Lower leg skin (tissue), 4 donors: ENCODE data around the gene NTRK3. TPM values are rescaled to one million over a fixed set of nuclear protein-coding genes. Genes with fewer than 3 reads are reported as not detected.

ENCODE experiments used
- DNase-seq, 2 donors: peaks; one replicate each; pipeline ENCODE4 v3.0.0-alpha.2; 2019; ENCODE audit warnings: low spot score in 2 of 2
- H3K4me3 ChIP-seq: fragments of 200-600 bp; sonication (generic); 2 replicates; pipeline ENCODE4 v1.5.1; 2017; ENCODE audit warnings: mild to moderate bottlenecking, low read depth; ENCODE audit not compliant: poor library complexity, severe bottlenecking
- POLR2A ChIP-seq, 2 donors: fragments of 450-650 bp; IDR thresholded peaks; one replicate each; pipeline ENCODE4 v1.6.1; 2016 to 2017; ENCODE audit warnings: antibody characterized with exemption in 2 of 2, mild to moderate bottlenecking in 1 of 2, moderate library complexity in 1 of 2
- WGBS, 2 donors: methylation state at CpG; one replicate each; pipeline ENCODE4 v1.1.5; 2018; 5-methylcytosine and 5-hydroxymethylcytosine counted together
- intact Hi-C: fragments of 100-400 bp; cut with DNase I; formaldehyde crosslinking; loops from one replicate; pipeline ENCODE4 v1.15.0; 2023; ENCODE audit warnings: low total_unique reads
- total RNA-seq, 4 donors: library from RNA; depleted of rRNA; stranded (reverse); fragments of >200 nt; gene quantifications; one replicate each; pipeline ENCODE4 v1.1.0, GENCODE V29; 2016
- TF ChIP-seq, protein P1 (sequence below), 3 donors: fragments of 450-650 bp; IDR thresholded peaks; one replicate each; pipeline ENCODE4 v1.5.1; 2016; ENCODE audit warnings: antibody characterized with exemption in 3 of 3, mild to moderate bottlenecking in 3 of 3, moderate library complexity in 2 of 3

The NTRK3 gene
- total RNA-seq, 4 donors from 2014 or later = 0.97 to 5.4 (median 4.4) TPM

DNA sequence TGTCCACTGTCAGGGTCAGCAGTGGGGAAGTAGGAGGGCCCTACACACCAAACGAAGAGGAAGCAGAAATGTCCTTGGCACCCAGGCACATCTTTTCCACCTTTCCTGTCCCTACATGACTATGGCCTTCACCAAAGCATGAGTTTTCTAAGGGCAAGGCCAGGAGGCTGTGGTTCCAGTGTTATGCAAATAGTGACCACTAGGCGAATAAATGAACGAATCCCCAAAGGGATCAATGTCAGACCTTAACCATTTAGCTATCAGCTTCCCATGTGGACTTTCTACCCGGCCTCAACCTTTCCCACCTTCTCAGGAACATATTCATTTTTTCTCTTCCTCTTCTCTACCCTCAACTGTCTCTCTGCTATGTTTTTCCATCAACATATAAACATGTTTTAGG is 63.1 kb downstream of the NTRK3 start:
- no peak overlapping the region for H3K4me3 ChIP-seq
- DNase-seq = no peak
- 72 to 85% methylated on average over 4 of the region's 4 CpGs for WGBS, 2 donors
- intact Hi-C loops = no loop called here
- TF ChIP-seq POLR2A (IDR thresholded peaks at IDR 0.05) = no peak
- TF ChIP-seq, protein P1, sequence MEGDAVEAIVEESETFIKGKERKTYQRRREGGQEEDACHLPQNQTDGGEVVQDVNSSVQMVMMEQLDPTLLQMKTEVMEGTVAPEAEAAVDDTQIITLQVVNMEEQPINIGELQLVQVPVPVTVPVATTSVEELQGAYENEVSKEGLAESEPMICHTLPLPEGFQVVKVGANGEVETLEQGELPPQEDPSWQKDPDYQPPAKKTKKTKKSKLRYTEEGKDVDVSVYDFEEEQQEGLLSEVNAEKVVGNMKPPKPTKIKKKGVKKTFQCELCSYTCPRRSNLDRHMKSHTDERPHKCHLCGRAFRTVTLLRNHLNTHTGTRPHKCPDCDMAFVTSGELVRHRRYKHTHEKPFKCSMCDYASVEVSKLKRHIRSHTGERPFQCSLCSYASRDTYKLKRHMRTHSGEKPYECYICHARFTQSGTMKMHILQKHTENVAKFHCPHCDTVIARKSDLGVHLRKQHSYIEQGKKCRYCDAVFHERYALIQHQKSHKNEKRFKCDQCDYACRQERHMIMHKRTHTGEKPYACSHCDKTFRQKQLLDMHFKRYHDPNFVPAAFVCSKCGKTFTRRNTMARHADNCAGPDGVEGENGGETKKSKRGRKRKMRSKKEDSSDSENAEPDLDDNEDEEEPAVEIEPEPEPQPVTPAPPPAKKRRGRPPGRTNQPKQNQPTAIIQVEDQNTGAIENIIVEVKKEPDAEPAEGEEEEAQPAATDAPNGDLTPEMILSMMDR (IDR thresholded peaks at IDR 0.05) = no peak

DNA sequence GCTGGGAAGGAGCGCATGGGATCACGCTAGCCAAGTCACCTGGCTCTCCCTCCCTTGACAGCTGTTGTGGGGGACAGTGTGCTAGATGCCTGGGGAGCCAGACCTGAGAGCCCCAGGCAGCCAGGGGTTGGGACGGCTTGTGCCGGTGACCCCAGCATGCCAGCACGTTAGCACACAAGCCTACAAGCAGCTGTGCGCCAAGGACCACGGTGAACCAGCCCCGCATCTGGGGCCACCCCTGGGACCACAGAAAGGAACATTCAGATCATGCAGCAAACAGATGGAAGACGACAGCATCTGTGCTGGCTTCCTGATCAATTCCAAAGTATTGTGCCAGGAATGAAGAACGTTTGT is 64.8 kb downstream of the NTRK3 start:
- intact Hi-C loops = no loop called here
- no peak for DNase-seq
- H3K4me3 ChIP-seq = no peak overlapping the region
- TF ChIP-seq, protein P1 (IDR thresholded peaks at IDR 0.05) = no peak
- TF ChIP-seq POLR2A (IDR thresholded peaks at IDR 0.05) = no peak
- WGBS, 2 donors = 58% methylated on average over 7 to 10 of the region's 10 CpGs

DNA sequence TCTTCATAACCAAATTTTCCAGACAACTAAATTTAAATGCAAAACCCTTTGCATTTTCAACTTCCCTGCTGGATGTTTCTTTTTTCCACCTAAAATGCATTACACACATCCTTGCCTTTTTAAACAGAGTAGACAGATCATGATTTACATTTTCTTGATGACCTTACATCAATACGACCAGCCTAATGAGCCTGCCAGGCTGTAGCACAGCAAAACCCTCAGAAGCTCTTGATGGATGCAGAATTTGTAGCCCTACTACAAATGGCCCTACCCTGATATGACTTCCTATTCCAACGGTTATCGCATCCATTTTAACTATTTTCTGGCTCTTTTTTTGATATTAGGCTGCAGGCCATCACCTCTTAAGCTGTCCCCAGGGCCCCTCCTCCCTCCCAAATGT is 66.3 kb downstream of the NTRK3 start:
- DNase-seq = no peak
- 83 to 86% methylated on average over 3 of the region's 3 CpGs for whole genome bisulfite sequencing, 2 donors
- no peak overlapping the region for H3K4me3 ChIP-seq
- intact Hi-C loops = no loop called here
- TF ChIP-seq, protein P1 (IDR thresholded peaks at IDR 0.05) = no peak

DNA sequence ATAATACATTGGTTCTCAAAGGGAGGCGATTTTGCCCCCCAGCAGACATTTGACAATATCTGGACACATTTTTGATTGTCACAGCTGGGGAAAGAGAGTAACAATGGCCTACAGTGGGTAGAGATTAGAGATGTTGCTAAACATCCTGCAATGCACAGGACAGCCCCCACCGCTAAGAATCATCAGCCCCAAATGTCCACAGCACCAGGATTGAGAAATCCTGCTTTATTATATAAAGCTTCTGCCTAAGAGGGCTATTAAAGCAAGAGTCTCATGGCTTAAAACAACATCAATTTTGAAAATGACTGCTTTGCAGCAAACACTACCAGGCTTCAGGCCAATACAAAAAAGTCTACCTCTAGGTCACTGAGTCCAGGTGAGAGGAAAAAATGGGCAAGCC is 68.2 kb downstream of the NTRK3 start:
- no peak for DNase-seq
- 80% methylated on average over 2 of the region's 2 CpGs for WGBS, 2 donors
- H3K4me3 ChIP-seq = no peak overlapping the region
- no peak for TF ChIP-seq POLR2A (IDR thresholded peaks at IDR 0.05)
- TF ChIP-seq, protein P1 (IDR thresholded peaks at IDR 0.05) = no peak
- intact Hi-C loops = no loop called here

DNA sequence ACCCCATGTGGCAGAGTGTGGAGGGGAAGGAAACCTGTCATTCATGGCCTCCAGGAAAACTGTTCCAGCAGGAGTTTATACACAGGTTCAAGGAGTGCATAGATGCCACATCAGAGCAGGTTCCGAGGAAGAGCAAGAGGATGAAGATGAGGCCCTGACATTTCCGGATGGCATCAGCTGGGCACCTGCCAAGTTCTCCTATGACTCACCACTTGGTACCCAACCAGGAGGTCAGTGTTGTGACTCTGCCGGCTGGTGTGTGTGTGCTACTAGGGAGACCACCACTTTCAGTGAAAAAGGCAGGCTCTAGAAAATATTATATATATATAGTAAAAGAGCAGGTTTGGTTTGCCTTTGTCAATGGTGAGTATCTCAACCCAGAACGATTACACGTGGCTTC is 69.3 kb downstream of the NTRK3 start:
- WGBS, 2 donors = 67 to 68% methylated on average over 5 of the region's 5 CpGs
- DNase-seq = no peak
- intact Hi-C loops = no loop called here
- no peak overlapping the region for H3K4me3 ChIP-seq
- no peak for TF ChIP-seq POLR2A (IDR thresholded peaks at IDR 0.05)
- TF ChIP-seq, protein P1 (IDR thresholded peaks at IDR 0.05) = no peak

DNA sequence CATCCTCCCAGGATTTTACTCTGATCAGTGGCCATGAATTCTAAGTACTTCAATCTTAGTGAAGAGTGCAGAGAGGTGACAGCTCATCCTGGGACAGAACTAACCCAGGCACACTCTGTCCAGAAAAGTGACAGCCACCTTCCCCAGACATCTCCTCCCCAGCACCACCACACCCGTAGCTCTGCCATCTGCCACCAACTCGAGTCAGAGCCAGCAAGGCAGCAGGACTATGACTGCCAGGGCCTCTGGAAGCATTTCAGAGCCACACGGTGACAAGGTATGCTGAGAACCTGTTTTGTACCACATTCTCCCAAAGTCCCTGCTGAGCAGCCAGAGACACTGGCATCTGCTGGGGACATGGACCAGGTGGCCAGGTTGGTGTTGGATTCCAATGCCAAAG is 71.0 kb downstream of the NTRK3 start:
- no peak overlapping the region for H3K4me3 ChIP-seq
- intact Hi-C loops = no loop called here
- TF ChIP-seq POLR2A (IDR thresholded peaks at IDR 0.05) = no peak
- TF ChIP-seq, protein P1 (IDR thresholded peaks at IDR 0.05) = no peak
- 63% methylated on average over 3 of the region's 3 CpGs for WGBS, 2 donors
- DNase-seq = no peak
